WTC11 (cell line): ENCODE data around the gene GAB2. TPM values are rescaled to one million over a fixed set of nuclear protein-coding genes. Genes with fewer than 3 reads are reported as not detected.

Source experiments
- ATAC-seq: fragments of 200-7000 bp; cut with Tn5 transposase; 2 replicates; pipeline ENCODE4 v1.10.0; 2021; ENCODE audit warnings: mild to moderate bottlenecking, moderate library complexity
- CTCF ChIA-PET: fragments of 300-600 bp; sonication (Branson Sonifier 250); formaldehyde crosslinking; loops from one replicate; lab custom pipeline; 2021; ENCODE audit warnings: antibody characterized with exemption; lab: Charles Lee
- POLR2A ChIA-PET: fragments of 350-600 bp; sonication (Branson Sonifier 250); formaldehyde crosslinking; loops from one replicate; lab custom pipeline; 2021; ENCODE audit warnings: antibody characterized with exemption; lab: Charles Lee
- DNase-seq: peaks from one replicate; pipeline ENCODE4 v3.0.0; 2021; ENCODE audit warnings: low spot score
- H3K27ac Mint-ChIP-seq: 2 replicates; pipeline ENCODE4 v1.8.0; 2021; ENCODE audit warnings: mixed read lengths
- H3K27me3 Mint-ChIP-seq: 2 replicates; pipeline ENCODE4 v1.8.0; 2021; ENCODE audit warnings: low read depth, mild to moderate bottlenecking, moderate library complexity, mixed read lengths
- H3K36me3 Mint-ChIP-seq: 2 replicates; pipeline ENCODE4 v1.8.0; 2021; ENCODE audit warnings: mixed read lengths
- H3K4me1 Mint-ChIP-seq: 2 replicates; pipeline ENCODE4 v1.8.0; 2022; ENCODE audit warnings: mixed read lengths
- H3K4me3 Mint-ChIP-seq: 2 replicates; pipeline ENCODE4 v1.8.0; 2021; ENCODE audit warnings: mild to moderate bottlenecking, moderate library complexity, mixed read lengths
- H3K9me3 Mint-ChIP-seq: 2 replicates; pipeline ENCODE4 v1.8.0; 2021; ENCODE audit warnings: mixed read lengths
- CBFB ChIP-seq: sonication (generic); formaldehyde crosslinking; IDR thresholded peaks from 2 replicates; pipeline ENCODE4 v1.8.1; 2022; ENCODE audit warnings: mild to moderate bottlenecking, low read depth, missing genetic modification reagents
- CREM ChIP-seq: sonication (generic); formaldehyde crosslinking; IDR thresholded peaks from 2 replicates; pipeline ENCODE4 v1.8.1; 2022; ENCODE audit warnings: mild to moderate bottlenecking, missing genetic modification reagents, moderate library complexity
- E2F4 ChIP-seq: sonication (generic); formaldehyde crosslinking; IDR thresholded peaks from 2 replicates; pipeline ENCODE4 v1.8.1; 2022; ENCODE audit warnings: low read depth, mild to moderate bottlenecking, moderate library complexity, missing genetic modification reagents, borderline replicate concordance
- E2F5 ChIP-seq: sonication (generic); formaldehyde crosslinking; IDR thresholded peaks from 2 replicates; pipeline ENCODE4 v1.8.1; 2022; ENCODE audit warnings: mild to moderate bottlenecking, moderate library complexity, missing genetic modification reagents
- ETV6 ChIP-seq: sonication (generic); formaldehyde crosslinking; IDR thresholded peaks from 2 replicates; pipeline ENCODE4 v1.8.1; 2022; ENCODE audit warnings: mild to moderate bottlenecking, missing genetic modification reagents
- FOXJ3 ChIP-seq: sonication (generic); formaldehyde crosslinking; IDR thresholded peaks from 2 replicates; pipeline ENCODE4 v1.9.0; 2021; ENCODE audit warnings: missing genetic modification reagents, mild to moderate bottlenecking, borderline replicate concordance
- FOXK1 ChIP-seq: sonication (generic); formaldehyde crosslinking; IDR thresholded peaks from 2 replicates; pipeline ENCODE4 v1.8.0; 2022; ENCODE audit warnings: mild to moderate bottlenecking, moderate library complexity, missing genetic modification reagents
- FOXP1 ChIP-seq: sonication (generic); formaldehyde crosslinking; IDR thresholded peaks from 2 replicates; pipeline ENCODE4 v1.8.0; 2022; ENCODE audit warnings: missing genetic modification reagents, mild to moderate bottlenecking, moderate library complexity, borderline replicate concordance
- GABPB1 ChIP-seq: sonication (generic); formaldehyde crosslinking; IDR thresholded peaks from 2 replicates; pipeline ENCODE4 v1.8.1; 2023; ENCODE audit warnings: mild to moderate bottlenecking, missing genetic modification reagents
- GTF2I ChIP-seq: fragments of 250-450 bp; sonication (Bioruptor Pico); conservative IDR thresholded peaks from 2 replicates; pipeline ENCODE4 v1.4.0; 2021; ENCODE audit warnings: mild to moderate bottlenecking
- HMGA2 ChIP-seq: fragments of 250-450 bp; sonication (Bioruptor Pico); IDR thresholded peaks from 2 replicates; pipeline ENCODE4 v1.4.0; 2021; ENCODE audit warnings: mild to moderate bottlenecking, moderate library complexity
- NR3C1 ChIP-seq: sonication (generic); formaldehyde crosslinking; conservative IDR thresholded peaks from 2 replicates; pipeline ENCODE4 v1.8.1; 2023; ENCODE audit warnings: low read depth, mild to moderate bottlenecking, missing genetic modification reagents
- RELA ChIP-seq: sonication (generic); formaldehyde crosslinking; IDR thresholded peaks from 2 replicates; pipeline ENCODE4 v1.8.1; 2022; ENCODE audit warnings: missing genetic modification reagents, mild to moderate bottlenecking, borderline replicate concordance
- SMAD3 ChIP-seq: sonication (generic); formaldehyde crosslinking; IDR thresholded peaks from 2 replicates; pipeline ENCODE4 v1.8.0; 2022; ENCODE audit warnings: missing genetic modification reagents, mild to moderate bottlenecking, borderline replicate concordance
- SMAD4 ChIP-seq: sonication (generic); formaldehyde crosslinking; IDR thresholded peaks from 2 replicates; pipeline ENCODE4 v1.8.0; 2022; ENCODE audit warnings: mild to moderate bottlenecking, missing genetic modification reagents
- SP1 ChIP-seq: sonication (generic); formaldehyde crosslinking; conservative IDR thresholded peaks from 2 replicates; pipeline ENCODE4 v1.8.1; 2022; ENCODE audit warnings: missing genetic modification reagents
- USF2 ChIP-seq: sonication (generic); formaldehyde crosslinking; IDR thresholded peaks from 2 replicates; pipeline ENCODE4 v1.8.1; 2023; ENCODE audit warnings: mild to moderate bottlenecking, missing genetic modification reagents, moderate library complexity
- ZNF425 ChIP-seq: fragments of 250-450 bp; sonication (Bioruptor Pico); conservative IDR thresholded peaks from 2 replicates; pipeline ENCODE4 v1.9.0; 2021; ENCODE audit warnings: mild to moderate bottlenecking
- total RNA-seq: library from RNA; stranded (reverse); gene quantifications from 3 replicates; pipeline ENCODE4 v1.2.3, GENCODE V29; 2021
- TF ChIP-seq, protein P1 (sequence below): sonication (generic); formaldehyde crosslinking; IDR thresholded peaks from 2 replicates; pipeline ENCODE4 v1.8.1; 2023; ENCODE audit warnings: mild to moderate bottlenecking, missing genetic modification reagents
- TF ChIP-seq, protein P2 (sequence below): sonication (generic); formaldehyde crosslinking; IDR thresholded peaks from 2 replicates; pipeline ENCODE4 v1.8.0; 2023; ENCODE audit warnings: missing genetic modification reagents

GAB2 gene
- total RNA-seq, 1 experiment from 2014 or later = 10.6 TPM

DNA sequence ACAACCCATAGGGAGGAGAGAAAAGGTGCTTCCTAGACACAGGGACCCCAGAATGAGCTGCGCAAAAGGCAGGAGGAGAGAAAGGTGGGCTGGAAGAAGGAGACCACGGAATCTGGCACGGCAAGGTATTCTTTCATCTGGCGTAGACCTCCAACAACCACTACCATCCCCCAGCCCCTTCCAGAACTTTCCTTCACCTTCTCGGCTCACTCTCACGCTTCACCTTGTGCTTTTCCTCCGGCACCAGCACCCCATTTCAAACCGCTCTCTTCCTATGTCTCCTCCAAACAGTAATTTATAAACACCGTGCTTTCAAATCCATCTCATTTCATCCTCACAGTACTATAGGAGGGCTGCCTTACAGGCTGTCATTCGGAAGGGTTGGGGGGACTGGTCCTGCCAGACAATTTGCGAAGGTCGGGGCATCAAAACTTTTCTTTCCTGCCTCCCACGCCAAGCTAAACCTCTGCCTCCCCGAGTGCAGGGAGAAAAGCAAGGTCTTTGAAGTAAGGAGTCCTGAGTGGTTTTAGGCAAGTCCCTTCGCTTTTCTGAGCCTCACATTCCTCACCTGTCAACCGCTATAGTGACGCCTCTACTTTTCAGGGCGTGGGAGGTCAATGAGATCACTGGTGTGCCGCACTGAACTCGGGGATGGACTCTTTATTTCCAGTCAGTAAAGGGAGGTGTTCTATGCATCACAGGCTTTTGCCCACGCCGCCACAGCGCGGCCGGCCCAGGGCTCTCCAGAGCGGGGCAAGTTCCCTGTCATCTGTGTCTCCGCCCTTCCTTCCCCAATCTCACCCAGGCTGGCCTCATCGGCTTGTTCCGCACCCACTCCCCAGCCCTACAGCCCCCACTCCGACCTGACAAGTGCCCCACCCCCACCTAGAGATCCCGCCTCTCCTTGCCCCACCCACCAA lies 230.0 kb downstream of the GAB2 start (continued):
- no peak for TF ChIP-seq FOXK1 (CRISPR knock-in tag)
- no peak for TF ChIP-seq USF2
- TF ChIP-seq E2F4 (CRISPR knock-in tag) = no peak
- TF ChIP-seq, protein P1, sequence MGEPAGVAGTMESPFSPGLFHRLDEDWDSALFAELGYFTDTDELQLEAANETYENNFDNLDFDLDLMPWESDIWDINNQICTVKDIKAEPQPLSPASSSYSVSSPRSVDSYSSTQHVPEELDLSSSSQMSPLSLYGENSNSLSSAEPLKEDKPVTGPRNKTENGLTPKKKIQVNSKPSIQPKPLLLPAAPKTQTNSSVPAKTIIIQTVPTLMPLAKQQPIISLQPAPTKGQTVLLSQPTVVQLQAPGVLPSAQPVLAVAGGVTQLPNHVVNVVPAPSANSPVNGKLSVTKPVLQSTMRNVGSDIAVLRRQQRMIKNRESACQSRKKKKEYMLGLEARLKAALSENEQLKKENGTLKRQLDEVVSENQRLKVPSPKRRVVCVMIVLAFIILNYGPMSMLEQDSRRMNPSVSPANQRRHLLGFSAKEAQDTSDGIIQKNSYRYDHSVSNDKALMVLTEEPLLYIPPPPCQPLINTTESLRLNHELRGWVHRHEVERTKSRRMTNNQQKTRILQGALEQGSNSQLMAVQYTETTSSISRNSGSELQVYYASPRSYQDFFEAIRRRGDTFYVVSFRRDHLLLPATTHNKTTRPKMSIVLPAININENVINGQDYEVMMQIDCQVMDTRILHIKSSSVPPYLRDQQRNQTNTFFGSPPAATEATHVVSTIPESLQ (CRISPR knock-in tag) = no peak
- TF ChIP-seq NR3C1 = no peak
- TF ChIP-seq SMAD3 = no peak
- no peak for TF ChIP-seq CBFB
- no peak for TF ChIP-seq SMAD4 (CRISPR knock-in tag)
- no peak for TF ChIP-seq FOXJ3
- TF ChIP-seq HMGA2 (CRISPR knock-in tag) = no peak
- TF ChIP-seq CREM = no peak

- no peak overlapping the region for H3K4me3 Mint-ChIP-seq
- ATAC-seq = no peak
- H3K4me1 Mint-ChIP-seq = 0 out of 2 replicates have a peak, but pooled peaks cover 3% of the 10 kb centered on the region
- DNase-seq = no peak
- H3K27me3 Mint-ChIP-seq = no peaks in the 10 kb centered on the region
- H3K36me3 Mint-ChIP-seq = no peaks in the 10 kb centered on the region; the same call in 1 of the 2 replicates
- CTCF ChIA-PET = no interaction called here
- no peak overlapping the region for H3K27ac Mint-ChIP-seq
- TF ChIP-seq USF2 (no peak), ETV6 (CRISPR knock-in tag) (no peak), FOXP1 (CRISPR knock-in tag) (no peak), SP1 (CRISPR knock-in tag) (no peak), E2F5 (no peak), GTF2I (CRISPR knock-in tag) (no peak), ZNF425 (CRISPR knock-in tag) (no peak), FOXJ3 (no peak), E2F4 (CRISPR knock-in tag) (no peak), RELA (CRISPR knock-in tag) (no peak), GABPB1 (CRISPR knock-in tag) (no peak)
- TF ChIP-seq, protein P2, sequence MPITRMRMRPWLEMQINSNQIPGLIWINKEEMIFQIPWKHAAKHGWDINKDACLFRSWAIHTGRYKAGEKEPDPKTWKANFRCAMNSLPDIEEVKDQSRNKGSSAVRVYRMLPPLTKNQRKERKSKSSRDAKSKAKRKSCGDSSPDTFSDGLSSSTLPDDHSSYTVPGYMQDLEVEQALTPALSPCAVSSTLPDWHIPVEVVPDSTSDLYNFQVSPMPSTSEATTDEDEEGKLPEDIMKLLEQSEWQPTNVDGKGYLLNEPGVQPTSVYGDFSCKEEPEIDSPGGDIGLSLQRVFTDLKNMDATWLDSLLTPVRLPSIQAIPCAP (CRISPR knock-in tag) = no peak
- POLR2A ChIA-PET = no interaction called here
- peaks cover 3% of the 10 kb centered on the region for H3K9me3 Mint-ChIP-seq
Observed at GRCh38 chr11:78181185-78181584, 236.4 kb downstream of the GAB2 start.
